Astrocyte (in vitro differentiated cells and primary cell): Measurements from ENCODE around the gene PGS1. TPM values are rescaled to one million over a fixed set of nuclear protein-coding genes. Genes with fewer than 3 reads are reported as not detected.

Experiments
- DNase-seq: peaks from one replicate; pipeline ENCODE4 v3.0.0-alpha.2; 2010; ENCODE audit warnings: low read depth
- FAIRE-seq: peaks from 2 replicates; lab custom pipeline; 2011; peaks lifted over from hg19 to GRCh38; lab: Jason Lieb, UNC
- H2AFZ ChIP-seq: 2 replicates; pipeline ENCODE4 v1.6.0; 2012; ENCODE audit warnings: low read depth, low read length, inconsistent platforms
- H3K27ac ChIP-seq: 2 replicates; pipeline ENCODE4 v1.5.1; 2011; ENCODE audit warnings: low read depth, low read length, inconsistent platforms
- H3K27me3 ChIP-seq: 2 replicates; pipeline ENCODE4 v1.6.0; 2011; ENCODE audit warnings: low read length, inconsistent platforms; ENCODE audit not compliant: insufficient read depth
- H3K36me3 ChIP-seq: 2 replicates; pipeline ENCODE4 v1.5.1; 2011; ENCODE audit warnings: low read length, inconsistent platforms; ENCODE audit not compliant: insufficient read depth
- H3K4me1 ChIP-seq: 2 replicates; pipeline ENCODE4 v1.5.1; 2011; ENCODE audit warnings: low read length, inconsistent platforms; ENCODE audit not compliant: insufficient read depth
- H3K4me2 ChIP-seq: 2 replicates; pipeline ENCODE4 v1.6.0; 2012; ENCODE audit warnings: low read length, inconsistent platforms
- H3K4me3 ChIP-seq: 2 replicates; pipeline ENCODE4 v1.5.1; 2011; ENCODE audit warnings: low read depth, mild to moderate bottlenecking, low read length, inconsistent platforms; ENCODE audit not compliant: insufficient read depth
- H3K79me2 ChIP-seq: 2 replicates; pipeline ENCODE4 v1.6.0; 2012; ENCODE audit warnings: mild to moderate bottlenecking, low read length, inconsistent platforms; ENCODE audit not compliant: insufficient read depth
- H3K9ac ChIP-seq: 2 replicates; pipeline ENCODE4 v1.6.0; 2012; ENCODE audit warnings: mild to moderate bottlenecking, low read length, inconsistent platforms
- H3K9me3 ChIP-seq: 2 replicates; pipeline ENCODE4 v1.5.1; 2012; ENCODE audit warnings: low read depth, mild to moderate bottlenecking, low read length, inconsistent platforms; ENCODE audit not compliant: insufficient read depth
- H4K20me1 ChIP-seq: 2 replicates; pipeline ENCODE4 v1.6.0; 2012; ENCODE audit warnings: low read length, inconsistent platforms; ENCODE audit not compliant: insufficient read depth
- H3K27ac Mint-ChIP-seq: one replicate; pipeline ENCODE4 v1.8.0; 2021; ENCODE audit warnings: mild to moderate bottlenecking, mixed read lengths; ENCODE audit not compliant: unreplicated experiment
- H3K27me3 Mint-ChIP-seq: one replicate; pipeline ENCODE4 v1.8.0; 2021; ENCODE audit warnings: low read depth, mixed read lengths; ENCODE audit not compliant: unreplicated experiment
- H3K36me3 Mint-ChIP-seq: one replicate; pipeline ENCODE4 v1.8.0; 2021; ENCODE audit warnings: low read depth, mixed read lengths; ENCODE audit not compliant: unreplicated experiment
- H3K4me1 Mint-ChIP-seq: one replicate; pipeline ENCODE4 v1.8.0; 2021; ENCODE audit warnings: low read depth, mixed read lengths; ENCODE audit not compliant: unreplicated experiment
- H3K4me3 Mint-ChIP-seq: one replicate; pipeline ENCODE4 v1.8.0; 2021; ENCODE audit warnings: mild to moderate bottlenecking, moderate library complexity, mixed read lengths; ENCODE audit not compliant: unreplicated experiment
- H3K9me3 Mint-ChIP-seq: one replicate; pipeline ENCODE4 v1.8.0; 2021; ENCODE audit warnings: mild to moderate bottlenecking, mixed read lengths; ENCODE audit not compliant: unreplicated experiment
- EZH2 ChIP-seq: IDR thresholded peaks from 2 replicates; pipeline ENCODE4 v1.6.1; 2012; ENCODE audit warnings: mild to moderate bottlenecking, low read length, inconsistent platforms; ENCODE audit not compliant: insufficient read depth
- total RNA-seq: library from RNA; stranded (reverse); gene quantifications from 2 replicates; pipeline ENCODE4 v1.2.1, GENCODE V29; 2021
- TF ChIP-seq, protein P1 (sequence below): IDR thresholded peaks from 2 replicates; pipeline ENCODE4 v1.5.1; 2011; ENCODE audit warnings: low read depth, mild to moderate bottlenecking, inconsistent platforms, low read length, moderate library complexity; ENCODE audit not compliant: insufficient read depth

PGS1 gene
- total RNA-seq, 1 donor from 2014 or later, result 32.0 TPM

GRCh38 chr17:78372841-78373240, 5.6 kb upstream of the PGS1 start:
- Histone ChIP-seq H3K9ac (no peak overlapping the region), H3K79me2 (no peaks in the 10 kb centered on the region), H2AFZ (no peak overlapping the region), H3K9me3 (no peaks in the 10 kb centered on the region), H3K27me3 (no peaks in the 10 kb centered on the region), H4K20me1 (no peaks in the 10 kb centered on the region), H3K36me3 (no peaks in the 10 kb centered on the region), H3K4me1 (peaks cover 33% of the 10 kb centered on the region), H3K27ac (no peak overlapping the region), H3K4me3 (no peak overlapping the region), H3K4me2 (no peak overlapping the region)
- Mint-ChIP-seq H3K27me3 (no peaks in the 10 kb centered on the region), H3K36me3 (no peaks in the 10 kb centered on the region), H3K4me1 (peaks cover 32% of the 10 kb centered on the region), H3K4me3 (no peak overlapping the region), H3K9me3 (no peaks in the 10 kb centered on the region), H3K27ac (peak overlapping the region; percentile 66)
- DNase-seq, result no peak
- FAIRE-seq, result no peak
- TF ChIP-seq EZH2, result no peak
- TF ChIP-seq, protein P1, sequence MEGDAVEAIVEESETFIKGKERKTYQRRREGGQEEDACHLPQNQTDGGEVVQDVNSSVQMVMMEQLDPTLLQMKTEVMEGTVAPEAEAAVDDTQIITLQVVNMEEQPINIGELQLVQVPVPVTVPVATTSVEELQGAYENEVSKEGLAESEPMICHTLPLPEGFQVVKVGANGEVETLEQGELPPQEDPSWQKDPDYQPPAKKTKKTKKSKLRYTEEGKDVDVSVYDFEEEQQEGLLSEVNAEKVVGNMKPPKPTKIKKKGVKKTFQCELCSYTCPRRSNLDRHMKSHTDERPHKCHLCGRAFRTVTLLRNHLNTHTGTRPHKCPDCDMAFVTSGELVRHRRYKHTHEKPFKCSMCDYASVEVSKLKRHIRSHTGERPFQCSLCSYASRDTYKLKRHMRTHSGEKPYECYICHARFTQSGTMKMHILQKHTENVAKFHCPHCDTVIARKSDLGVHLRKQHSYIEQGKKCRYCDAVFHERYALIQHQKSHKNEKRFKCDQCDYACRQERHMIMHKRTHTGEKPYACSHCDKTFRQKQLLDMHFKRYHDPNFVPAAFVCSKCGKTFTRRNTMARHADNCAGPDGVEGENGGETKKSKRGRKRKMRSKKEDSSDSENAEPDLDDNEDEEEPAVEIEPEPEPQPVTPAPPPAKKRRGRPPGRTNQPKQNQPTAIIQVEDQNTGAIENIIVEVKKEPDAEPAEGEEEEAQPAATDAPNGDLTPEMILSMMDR, result no peak

- Histone ChIP-seq H3K4me2 (peak overlapping the region; percentile 76), H3K4me3 (no peak overlapping the region), H4K20me1 (no peaks in the 10 kb centered on the region), H3K79me2 (peaks cover 8% of the 10 kb centered on the region), H2AFZ (no peak overlapping the region), H3K9me3 (no peaks in the 10 kb centered on the region), H3K27me3 (no peaks in the 10 kb centered on the region), H3K36me3 (no peaks in the 10 kb centered on the region), H3K9ac (peak overlapping the region; percentile 79), H3K27ac (peak overlapping the region; percentile 95), H3K4me1 (peaks cover 40% of the 10 kb centered on the region)
- FAIRE-seq (no peak), DNase-seq (no peak)
- peaks cover 36% of the 10 kb centered on the region for H3K4me1 Mint-ChIP-seq
- H3K4me3 Mint-ChIP-seq, result no peak overlapping the region
- H3K9me3 Mint-ChIP-seq, result no peaks in the 10 kb centered on the region
- no peaks in the 10 kb centered on the region for H3K36me3 Mint-ChIP-seq
- TF ChIP-seq, protein P1, result no peak
- TF ChIP-seq EZH2, result no peak
- H3K27ac Mint-ChIP-seq, result peak overlapping the region; percentile 98
- H3K27me3 Mint-ChIP-seq, result no peaks in the 10 kb centered on the region
Measured at GRCh38 chr17:78374189-78374588, 4.3 kb upstream of the PGS1 start.

DNA sequence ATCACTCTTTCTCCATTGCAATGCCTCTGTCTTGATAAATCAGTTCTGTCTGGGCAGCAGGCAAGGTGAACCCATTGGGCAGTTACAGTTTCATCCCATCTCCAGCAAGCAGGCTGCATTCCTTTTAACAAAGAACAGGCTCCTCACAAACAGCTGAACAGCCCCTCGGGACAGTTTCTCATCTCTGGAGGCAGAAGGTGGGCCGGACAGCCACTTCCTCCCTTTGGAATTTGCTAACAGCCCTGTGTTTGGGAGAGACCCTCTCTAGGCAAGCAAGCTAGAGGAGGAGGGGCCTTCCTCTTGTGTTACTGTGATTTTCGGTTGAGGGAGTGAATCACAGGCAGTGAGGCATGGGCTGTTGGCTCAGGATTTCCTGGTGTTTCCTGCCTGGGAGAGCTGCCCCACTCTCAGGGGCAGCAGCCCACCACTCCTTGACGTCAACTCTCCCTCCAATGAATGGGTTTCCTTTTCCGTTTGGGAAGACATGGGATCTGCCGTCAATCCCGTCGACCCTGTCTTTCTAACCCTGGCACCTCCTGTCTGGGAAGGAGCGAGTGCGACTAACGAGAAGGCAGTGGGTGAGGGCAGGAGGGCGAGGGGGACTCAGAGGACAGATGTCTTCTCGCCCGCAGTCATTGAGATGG, 3.7 kb upstream of the PGS1 start:
- Mint-ChIP-seq H3K27me3 (no peaks in the 10 kb centered on the region), H3K27ac (peak overlapping the region; percentile 98)

More for the DNA sequence above, 3.7 kb upstream of the PGS1 start:
- Histone ChIP-seq H4K20me1 (no peaks in the 10 kb centered on the region), H3K4me1 (peaks cover 42% of the 10 kb centered on the region), H3K27me3 (no peaks in the 10 kb centered on the region), H3K36me3 (no peaks in the 10 kb centered on the region), H3K4me3 (no peak overlapping the region), H3K27ac (peak overlapping the region; percentile 95), H3K79me2 (peaks cover 13% of the 10 kb centered on the region), H2AFZ (peak overlapping the region; percentile 62), H3K9ac (peak overlapping the region; percentile 79), H3K4me2 (peak overlapping the region; percentile 76), H3K9me3 (no peaks in the 10 kb centered on the region)
- FAIRE-seq (no peak), DNase-seq (peak; percentile 89)
- Mint-ChIP-seq H3K9me3 (no peaks in the 10 kb centered on the region), H3K36me3 (no peaks in the 10 kb centered on the region), H3K4me3 (peak overlapping the region; percentile 31), H3K4me1 (peaks cover 37% of the 10 kb centered on the region)
- no peak for TF ChIP-seq EZH2
- TF ChIP-seq, protein P1, result no peak
